H1 (cell line): Measurements from ENCODE around the gene ALOX15B. TPM values are rescaled to one million over a fixed set of nuclear protein-coding genes. Genes with fewer than 3 reads are reported as not detected.

ENCODE experiments used
- CTCF ChIA-PET: fragments of 300-600 bp; sonication (Branson Sonifier 250); formaldehyde crosslinking; loops from one replicate; lab custom pipeline; 2021; ENCODE audit not compliant: partially characterized antibody; lab: Charles Lee
- POLR2A ChIA-PET: fragments of 300-600 bp; sonication (Branson Sonifier 250); formaldehyde crosslinking; loops from one replicate; lab custom pipeline; 2021; ENCODE audit warnings: inconsistent platforms; ENCODE audit not compliant: partially characterized antibody; lab: Charles Lee
- DNase-seq, 2 experiments: peaks; one replicate each; pipeline versions ENCODE4 v3.0.0 to v3.0.0-alpha.2; 2010 to 2022; ENCODE audit warnings: low spot score in 2 of 2, low read depth in 1 of 2, mixed read lengths in 1 of 2
- FAIRE-seq: peaks from 2 replicates; lab custom pipeline; 2011; peaks lifted over from hg19 to GRCh38; lab: Jason Lieb, UNC
- H2AFZ ChIP-seq: 2 replicates; pipeline ENCODE4 v1.8.1; 2012; ENCODE audit warnings: low read length, inconsistent platforms
- H2AK5ac ChIP-seq: 2 replicates; pipeline ENCODE4 v1.6.1; 2013; ENCODE audit warnings: low read depth, low read length
- H2BK120ac ChIP-seq: replicated peaks from 2 replicates; pipeline ENCODE3; 2013; ENCODE audit warnings: low read depth, low read length, inconsistent platforms
- H2BK12ac ChIP-seq: 2 replicates; pipeline ENCODE4 v1.6.1; 2013; ENCODE audit warnings: low read depth, low read length
- H2BK15ac ChIP-seq: 2 replicates; pipeline ENCODE4 v1.6.1; 2013; ENCODE audit warnings: low read length
- H2BK20ac ChIP-seq: 2 replicates; pipeline ENCODE4 v1.6.1; 2013; ENCODE audit warnings: low read length
- H2BK5ac ChIP-seq: 2 replicates; pipeline ENCODE4 v1.6.1; 2013; ENCODE audit warnings: low read depth, low read length
- H3K14ac ChIP-seq: 2 replicates; pipeline ENCODE4 v1.6.1; 2013; ENCODE audit warnings: inconsistent platforms; ENCODE audit not compliant: insufficient read length
- H3K18ac ChIP-seq: 2 replicates; pipeline ENCODE4 v1.6.1; 2013; ENCODE audit warnings: low read length; ENCODE audit errors: extremely low read depth
- H3K23ac ChIP-seq: 2 replicates; pipeline ENCODE4 v1.6.1; 2013; ENCODE audit warnings: inconsistent platforms; ENCODE audit not compliant: insufficient read length
- H3K23me2 ChIP-seq: 2 replicates; pipeline ENCODE4 v1.6.1; 2013; ENCODE audit warnings: low read depth, low read length
- H3K27ac ChIP-seq: 2 replicates; pipeline ENCODE4 v1.6.1; 2011; ENCODE audit warnings: low read depth, low read length, inconsistent platforms
- H3K27me3 ChIP-seq, 4 experiments: replicated peaks in 1 of 4; 1 replicate in 1 of 4; 2 replicates in 3 of 4; pipeline versions ENCODE4 v1.6.1 to v1.8.1; 2011 to 2013; ENCODE audit warnings: low read length in 3 of 4, mild to moderate bottlenecking in 3 of 4, inconsistent platforms in 2 of 4, mixed read lengths in 2 of 4, moderate library complexity in 1 of 4; ENCODE audit not compliant: control insufficient read depth in 3 of 4, insufficient read depth in 3 of 4; ENCODE audit errors: extremely low read depth in 1 of 4
- H3K36me3 ChIP-seq, 4 experiments: 2 replicates each; pipeline versions ENCODE4 v1.6.1 to v1.8.1; 2011 to 2013; ENCODE audit warnings: mild to moderate bottlenecking in 4 of 4, low read length in 3 of 4, moderate library complexity in 2 of 4, control low read depth in 1 of 4, inconsistent platforms in 1 of 4; ENCODE audit not compliant: insufficient read depth in 4 of 4, control insufficient read depth in 2 of 4
- H3K4ac ChIP-seq: replicated peaks from 2 replicates; pipeline ENCODE3; 2013; ENCODE audit warnings: low read length, low read depth, mixed read lengths, inconsistent platforms; ENCODE audit not compliant: insufficient read length
- H3K4me1 ChIP-seq, 4 experiments: replicated peaks in 1 of 4; 1 replicate in 1 of 4; 2 replicates in 3 of 4; pipeline versions ENCODE4 v1.6.1 to v1.8.1; 2011 to 2013; ENCODE audit warnings: low read length in 3 of 4, inconsistent platforms in 2 of 4, mixed read lengths in 1 of 4; ENCODE audit not compliant: insufficient read depth in 4 of 4, control insufficient read depth in 3 of 4
- H3K4me2 ChIP-seq, 2 experiments: 2 replicates each; pipeline versions ENCODE4 v1.6.1 to v1.8.1; 2011 to 2013; ENCODE audit warnings: low read depth in 2 of 2, low read length in 2 of 2, control low read depth in 1 of 2, inconsistent platforms in 1 of 2, mild to moderate bottlenecking in 1 of 2; ENCODE audit not compliant: insufficient read depth in 1 of 2
- H3K4me3 ChIP-seq, 4 experiments: fragments of 200-600, 300-600 bp in 1 of 4; sonication (generic), shearing (Covaris generic), sonication (Bioruptor Twin) in 1 of 4; 2 replicates each; pipeline versions ENCODE4 v1.5.1 to v1.8.1; 2011 to 2016; ENCODE audit warnings: low read length in 4 of 4, low read depth in 3 of 4, control low read depth in 2 of 4, inconsistent platforms in 2 of 4, mild to moderate bottlenecking in 2 of 4, mixed read lengths in 1 of 4, moderate library complexity in 1 of 4; ENCODE audit not compliant: insufficient read depth in 2 of 4; ENCODE audit errors: extremely low read depth in 1 of 4
- H3K56ac ChIP-seq: replicated peaks from 2 replicates; pipeline ENCODE3; 2013; ENCODE audit warnings: low read depth, mild to moderate bottlenecking, mixed read lengths, low read length, inconsistent platforms; ENCODE audit not compliant: insufficient read length
- H3K79me1 ChIP-seq: 2 replicates; pipeline ENCODE4 v1.6.1; 2013; ENCODE audit warnings: low read depth, low read length, control low read depth
- H3K79me2 ChIP-seq, 2 experiments: 2 replicates each; pipeline versions ENCODE4 v1.6.1 to v1.8.1; 2012 to 2013; ENCODE audit warnings: low read length in 2 of 2, mild to moderate bottlenecking in 2 of 2, inconsistent platforms in 1 of 2; ENCODE audit not compliant: insufficient read depth in 2 of 2, control insufficient read depth in 1 of 2
- H3K9ac ChIP-seq, 4 experiments: replicated peaks in 1 of 4; 1 replicate in 1 of 4; 2 replicates in 3 of 4; pipeline versions ENCODE4 v1.6.1 to v1.8.1; 2011 to 2013; ENCODE audit warnings: low read depth in 3 of 4, low read length in 3 of 4, control low read depth in 2 of 4, mild to moderate bottlenecking in 2 of 4, moderate library complexity in 2 of 4, inconsistent platforms in 1 of 4; ENCODE audit errors: extremely low read depth in 1 of 4
- H3K9me3 ChIP-seq, 2 experiments: 2 replicates each; pipeline versions ENCODE4 v1.6.1 to v1.8.1; 2012 to 2013; ENCODE audit warnings: mild to moderate bottlenecking in 2 of 2, moderate library complexity in 2 of 2, control low read depth in 1 of 2, inconsistent platforms in 1 of 2, low read depth in 1 of 2, low read length in 1 of 2, mixed read lengths in 1 of 2; ENCODE audit not compliant: insufficient read depth in 2 of 2
- H4K20me1 ChIP-seq, 2 experiments: replicated peaks in 1 of 2; 2 replicates each; pipeline versions ENCODE3 to v1.8.1; 2011 to 2013; ENCODE audit warnings: inconsistent platforms in 2 of 2, low read length in 2 of 2, mild to moderate bottlenecking in 1 of 2; ENCODE audit not compliant: insufficient read depth in 2 of 2, control insufficient read depth in 1 of 2
- H4K5ac ChIP-seq: 2 replicates; pipeline ENCODE4 v1.6.1; 2013; ENCODE audit warnings: low read length, low read depth, mixed read lengths, inconsistent platforms; ENCODE audit not compliant: insufficient read length
- H4K8ac ChIP-seq: 2 replicates; pipeline ENCODE4 v1.8.0; 2013; ENCODE audit warnings: mild to moderate bottlenecking, moderate library complexity, low read length, inconsistent platforms; ENCODE audit not compliant: insufficient read depth; ENCODE audit errors: extremely low read depth
- H4K91ac ChIP-seq: replicated peaks from 2 replicates; pipeline ENCODE3; 2013; ENCODE audit warnings: low read length, mixed read lengths, inconsistent platforms; ENCODE audit not compliant: insufficient read length
- CEBPB ChIP-seq: IDR thresholded peaks from 2 replicates; pipeline ENCODE4 v1.6.1; 2012; ENCODE audit warnings: low read depth, low read length
- CREB1 ChIP-seq: IDR thresholded peaks from 2 replicates; pipeline ENCODE4 v1.6.1; 2012; ENCODE audit warnings: inconsistent platforms
- JUND ChIP-seq: IDR thresholded peaks from 2 replicates; pipeline ENCODE4 v1.6.1; 2011; ENCODE audit warnings: mild to moderate bottlenecking, improper control_type of control experiment, low read length
- NANOG ChIP-seq: IDR thresholded peaks from 2 replicates; pipeline ENCODE4 v1.6.1; 2011; ENCODE audit warnings: low read length, low read depth, mild to moderate bottlenecking, inconsistent platforms; ENCODE audit not compliant: insufficient read depth, poor library complexity, severe bottlenecking
- SAP30 ChIP-seq: fragments of 300-600 bp; sonication (generic); IDR thresholded peaks from 2 replicates; pipeline ENCODE4 v1.7.1; 2012; ENCODE audit warnings: low read length, moderate library complexity, mild to moderate bottlenecking, inconsistent platforms; ENCODE audit not compliant: insufficient read depth, insufficient replicate concordance
- SP1 ChIP-seq: IDR thresholded peaks from 2 replicates; pipeline ENCODE4 v1.6.1; 2011; ENCODE audit warnings: low read depth, low read length
- ZNF274 ChIP-seq: IDR thresholded peaks from 2 replicates; pipeline ENCODE4 v1.7.0; 2012; ENCODE audit warnings: low read length, borderline replicate concordance; ENCODE audit errors: extremely low read depth
- WGBS, 2 experiments: shearing (Covaris generic) in 1 of 2; methylation state at CpG; one replicate each; pipeline versions ENCODE4 v1.1.6 to v1.1.7; 2013 to 2015; ENCODE audit warnings: low lambda C conversion rate in 2 of 2, mixed read lengths in 2 of 2, inconsistent platforms in 1 of 2, low coverage in 1 of 2, missing lambda C conversion rate in 1 of 2; ENCODE audit not compliant: insufficient replicate concordance in 2 of 2, insufficient coverage in 1 of 2, insufficient read length in 1 of 2; ENCODE audit errors: extremely low coverage in 1 of 2, missing lambda C conversion rate in 1 of 2; 5-methylcytosine and 5-hydroxymethylcytosine counted together
- polyA plus RNA-seq, 7 experiments: library from polyadenylated mRNA; depleted of rRNA in 3 of 7; stranded (reverse) in 5 of 7; unstranded in 2 of 7; fragments of >200 nt in 5 of 7; fragments of 200-250 nt in 2 of 7; gene quantifications; 1 replicate in 5 of 7; 2 replicates in 1 of 7; 4 replicates in 1 of 7; pipeline versions ENCODE4 v1.2.1 to v1.2.3, GENCODE V29; 2011 to 2013; ENCODE audit warnings: missing spikeins in 2 of 7, mixed read lengths in 2 of 7
- total RNA-seq: library from RNA; stranded (reverse); fragmentation: NEBNext Ultra II Directional; extraction: Animal tissue kit (Norgen Biotek cat#: 25700); gene quantifications from 2 replicates; pipeline ENCODE4 v1.2.1, GENCODE V29; 2021
- TF ChIP-seq, protein P1 (sequence below): IDR thresholded peaks from 2 replicates; pipeline ENCODE4 v1.6.1; 2012; ENCODE audit warnings: inconsistent platforms

The ALOX15B gene
- total and polyA plus RNA-seq, 2 of the 8 experiments (the other 6 are each of a cell fraction or from before 2014, with no cell fraction given) = 0.63 to 0.91 TPM

- H3K36me3 ChIP-seq = peaks cover 0 to 7% (median 0%) of the 10 kb centered on the region in 4 experiments; a peak in 1 of 8 replicates
- no peaks in the 10 kb centered on the region for H3K79me2 ChIP-seq
- no peak overlapping the region for H4K5ac ChIP-seq
- H4K20me1 ChIP-seq = no peaks in the 10 kb centered on the region
- no peak for TF ChIP-seq ZNF274
- TF ChIP-seq NANOG = no peak
- no peak for TF ChIP-seq CREB1
- TF ChIP-seq, protein P1, sequence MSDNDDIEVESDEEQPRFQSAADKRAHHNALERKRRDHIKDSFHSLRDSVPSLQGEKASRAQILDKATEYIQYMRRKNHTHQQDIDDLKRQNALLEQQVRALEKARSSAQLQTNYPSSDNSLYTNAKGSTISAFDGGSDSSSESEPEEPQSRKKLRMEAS = no peak
- no peak for TF ChIP-seq CEBPB
- no peak for TF ChIP-seq JUND
- TF ChIP-seq SP1 = peak; percentile 55
- TF ChIP-seq SAP30 = no peak
- H2BK5ac ChIP-seq = no peak overlapping the region
- no peak overlapping the region for H3K27ac ChIP-seq
- 92% methylated on average over 21 of the region's 30 CpGs; no CpG with 5 or more reads in 1 of the 2 experiments for WGBS, 2 experiments
- H2BK12ac ChIP-seq = no peak overlapping the region
- H3K18ac ChIP-seq = no peak overlapping the region
- no peaks in the 10 kb centered on the region; a peak in 1 of 4 replicates for H3K9me3 ChIP-seq
- no peak overlapping the region for H3K23ac ChIP-seq
- ChIA-PET CTCF (interaction anchor here (0.9 to 6.0 kb wide), 4 partner anchors 11 to 35 kb away, joined by 3 to 50 read pairs (median 5); no protein-coding TSS in a partner anchor), POLR2A (interaction anchor here (1.0 kb wide), 2 partner anchors 10 to 83 kb away, joined by 3 read pairs; no protein-coding TSS in a partner anchor)
- H2AK5ac ChIP-seq = no peak overlapping the region
- no peak overlapping the region for H2BK20ac ChIP-seq
- no peak for DNase-seq
- H3K56ac ChIP-seq = no peak overlapping the region
- no peak overlapping the region for H3K4me3 ChIP-seq
- peaks cover 33 to 45% (median 42%) of the 10 kb centered on the region in 4 experiments for H3K27me3 ChIP-seq
- no peak overlapping the region for H2BK120ac ChIP-seq
- no peaks in the 10 kb centered on the region for H3K79me1 ChIP-seq
- no peak overlapping the region for H3K4me2 ChIP-seq
- H3K9ac ChIP-seq = no peak overlapping the region
- H3K23me2 ChIP-seq = no peaks in the 10 kb centered on the region; the same call in 1 of the 2 replicates
- no peak overlapping the region for H4K8ac ChIP-seq
- no peak overlapping the region for H3K14ac ChIP-seq
- no peak overlapping the region for H2BK15ac ChIP-seq
- H2AFZ ChIP-seq = no peak overlapping the region
- no peak overlapping the region for H3K4ac ChIP-seq
- no peak overlapping the region for H4K91ac ChIP-seq
- peaks cover 0 to 9% (median 4%) of the 10 kb centered on the region in 4 experiments; a peak in 5 of 7 replicates for H3K4me1 ChIP-seq
- no peak for FAIRE-seq
Measured at GRCh38 chr17:8005967-8006730, 32.7 kb upstream of the ALOX15B start.
